ENCODE data around the gene PPP1R13B. TPM values are rescaled to one million over a fixed set of nuclear protein-coding genes. Genes with fewer than 3 reads are reported as not detected.
A peak's percentile ranks its signal among the peaks of the same experiment; 100 is the strongest.
"Not testable (repeated sequence)": the region's sequence is repeated elsewhere in the genome, so short reads cannot be mapped to it uniquely, and the experiment has no call there.

Gene PPP1R13B
- total RNA-seq, 1 donor from 2014 or later = 14.1 TPM

DNA sequence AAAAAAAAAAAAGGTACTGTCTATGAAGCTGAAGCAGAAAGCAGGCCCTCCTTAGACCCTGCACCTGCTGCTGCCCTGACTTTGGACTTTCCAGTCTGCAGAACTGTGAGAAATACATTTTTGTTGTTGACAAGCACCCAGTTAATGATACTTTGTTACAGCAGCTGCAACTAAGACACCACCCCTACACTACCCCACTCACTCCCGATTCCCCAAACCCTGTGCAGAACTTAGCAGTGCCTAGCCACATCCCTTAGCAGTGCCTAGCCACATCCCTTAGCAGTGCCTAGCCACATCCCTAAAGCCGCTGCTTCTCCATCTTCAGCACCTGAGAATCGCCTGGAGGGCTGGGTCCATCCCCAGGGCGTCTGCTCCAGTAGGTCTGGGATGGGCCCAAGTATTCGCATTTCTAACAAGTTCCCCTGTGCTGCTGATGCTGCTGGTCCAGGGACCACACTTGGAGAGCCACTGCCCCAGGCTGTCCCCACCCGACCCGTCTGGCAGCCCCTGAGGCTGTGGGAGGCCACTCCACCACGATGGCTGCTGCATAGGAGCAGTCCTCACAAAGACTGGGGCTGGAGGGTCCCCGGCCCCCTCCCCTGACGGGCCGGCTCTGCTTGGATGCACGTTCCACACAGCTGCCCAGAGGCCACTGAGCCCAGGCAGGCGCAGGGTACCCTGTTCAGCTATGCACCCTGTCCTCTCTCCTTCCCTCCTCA lies 10.8 kb upstream of the PPP1R13B start:
- DNase-seq = no peak

DNA sequence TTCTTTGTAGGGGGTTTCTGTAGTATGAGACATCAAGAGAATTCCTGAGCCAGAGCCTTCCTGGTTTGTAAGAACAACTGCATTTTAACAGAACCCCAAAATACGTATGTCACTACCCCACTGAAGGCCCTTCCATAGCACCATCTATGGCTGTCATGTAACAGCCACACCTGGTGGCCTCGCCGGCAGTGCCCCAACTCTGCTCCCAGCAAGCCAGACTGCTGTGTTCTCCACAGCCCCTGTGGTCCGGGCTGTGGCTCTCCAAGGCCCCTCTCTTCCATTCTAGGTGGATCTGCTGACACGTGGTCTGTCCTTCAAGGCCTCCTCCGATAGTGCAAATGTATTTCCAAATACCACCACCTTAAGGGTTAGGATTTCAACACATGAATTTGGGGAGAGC lies 9.9 kb upstream of the PPP1R13B start:
- no peak for DNase-seq

DNA sequence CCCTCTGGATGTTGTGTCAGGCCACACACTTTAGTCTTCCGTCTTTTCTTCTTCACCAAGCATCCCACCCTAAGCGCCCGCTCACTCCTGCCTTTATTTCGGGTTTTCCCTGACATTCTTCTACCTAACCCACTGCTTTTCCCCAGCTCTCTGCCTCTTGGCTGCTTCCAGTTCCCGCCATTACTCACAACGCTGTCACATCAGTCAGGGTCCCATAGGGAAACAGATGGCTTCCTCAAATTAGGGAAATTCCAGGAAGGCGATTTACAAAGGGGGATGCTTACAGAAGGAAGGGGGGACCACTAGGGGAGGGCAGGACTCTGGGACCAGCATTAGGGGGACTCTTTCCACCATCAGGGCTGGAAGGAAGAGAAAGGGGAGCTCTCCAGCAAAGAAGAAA lies 9.2 kb upstream of the PPP1R13B start:
- no peak for DNase-seq

DNA sequence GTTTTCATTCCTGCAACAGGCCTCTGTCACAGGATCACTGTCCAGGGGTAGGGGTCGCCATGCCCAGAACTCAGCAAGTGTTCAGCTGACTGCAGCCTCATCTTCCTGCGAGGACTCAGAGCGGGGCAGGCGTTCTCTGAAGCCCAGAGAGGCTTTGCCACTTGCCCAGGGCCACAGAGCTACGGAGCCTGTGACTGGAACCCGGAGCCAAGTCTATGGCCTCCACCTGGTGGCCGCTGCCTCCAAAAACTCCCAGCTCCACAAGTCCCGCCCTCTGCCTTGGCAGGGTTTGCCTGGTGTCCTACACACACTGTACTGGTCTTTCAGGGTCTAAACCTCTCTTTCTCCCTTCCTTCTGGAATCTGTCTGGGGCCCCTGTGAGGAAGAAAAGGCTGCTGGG lies 8.7 kb upstream of the PPP1R13B start:
- no peak for DNase-seq

DNA sequence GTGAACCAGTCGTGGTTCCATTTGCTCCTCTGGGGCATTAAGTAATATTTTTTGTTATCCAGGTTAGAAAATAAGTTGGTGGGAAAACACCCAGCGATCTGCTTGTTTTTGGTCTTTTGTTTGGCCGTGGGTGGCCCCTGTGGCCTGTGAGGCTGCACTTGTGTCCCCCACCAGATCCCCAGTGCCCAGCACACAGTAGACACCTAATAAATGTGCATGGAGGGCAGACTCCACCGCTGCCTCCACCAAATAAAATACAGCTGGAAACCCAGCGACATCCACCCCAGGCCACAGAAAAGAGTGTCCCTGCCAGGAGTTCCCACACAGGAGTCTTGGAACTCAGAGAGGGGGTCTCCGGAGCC lies 8.3 kb upstream of the PPP1R13B start:
- DNase-seq = no peak

DNA sequence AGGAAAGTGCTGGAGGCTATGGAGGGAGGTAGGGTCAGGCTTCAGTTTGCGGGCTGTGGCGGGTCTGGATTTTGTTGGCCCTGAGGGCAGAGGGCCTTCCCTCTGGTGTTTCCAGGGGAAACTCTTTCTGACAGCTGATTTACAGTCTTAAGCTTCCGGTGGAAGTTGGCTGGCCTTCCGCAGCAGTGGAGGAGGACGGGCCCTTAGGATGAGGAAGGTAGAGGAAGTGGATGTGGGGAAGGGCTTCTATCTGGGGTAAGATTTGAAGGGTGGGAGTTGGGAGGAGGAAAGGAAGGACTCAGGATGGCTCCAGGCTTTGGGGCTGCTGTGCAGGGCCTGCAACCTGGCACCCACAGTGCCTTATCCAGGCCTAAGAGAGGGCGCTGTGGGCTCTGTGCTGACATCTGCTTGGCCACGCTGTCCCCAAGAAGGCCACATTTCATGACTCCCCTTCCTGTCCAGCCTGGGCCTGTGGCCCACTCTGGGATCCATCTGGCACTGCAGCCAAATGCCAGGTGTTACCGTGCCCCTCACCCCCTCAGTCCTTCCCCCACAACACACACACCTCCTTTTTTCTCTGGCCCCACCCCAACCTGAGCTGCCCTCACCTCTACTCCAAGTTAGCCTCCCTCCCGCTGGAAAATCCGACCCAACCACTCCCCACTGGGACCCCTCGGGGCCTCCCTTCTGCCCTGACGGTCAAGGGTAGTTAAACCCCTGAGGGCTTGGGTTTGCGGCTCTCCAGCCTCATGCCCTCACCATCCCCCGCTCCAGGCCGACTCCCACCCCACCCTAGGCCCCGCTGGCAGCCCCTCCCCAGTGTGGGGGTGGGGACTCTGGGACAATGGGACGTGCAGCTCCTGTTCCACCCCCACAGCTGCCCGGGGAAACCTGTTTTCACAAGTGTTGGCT lies 7.7 kb upstream of the PPP1R13B start:
- DNase-seq = peak; percentile 88

DNA sequence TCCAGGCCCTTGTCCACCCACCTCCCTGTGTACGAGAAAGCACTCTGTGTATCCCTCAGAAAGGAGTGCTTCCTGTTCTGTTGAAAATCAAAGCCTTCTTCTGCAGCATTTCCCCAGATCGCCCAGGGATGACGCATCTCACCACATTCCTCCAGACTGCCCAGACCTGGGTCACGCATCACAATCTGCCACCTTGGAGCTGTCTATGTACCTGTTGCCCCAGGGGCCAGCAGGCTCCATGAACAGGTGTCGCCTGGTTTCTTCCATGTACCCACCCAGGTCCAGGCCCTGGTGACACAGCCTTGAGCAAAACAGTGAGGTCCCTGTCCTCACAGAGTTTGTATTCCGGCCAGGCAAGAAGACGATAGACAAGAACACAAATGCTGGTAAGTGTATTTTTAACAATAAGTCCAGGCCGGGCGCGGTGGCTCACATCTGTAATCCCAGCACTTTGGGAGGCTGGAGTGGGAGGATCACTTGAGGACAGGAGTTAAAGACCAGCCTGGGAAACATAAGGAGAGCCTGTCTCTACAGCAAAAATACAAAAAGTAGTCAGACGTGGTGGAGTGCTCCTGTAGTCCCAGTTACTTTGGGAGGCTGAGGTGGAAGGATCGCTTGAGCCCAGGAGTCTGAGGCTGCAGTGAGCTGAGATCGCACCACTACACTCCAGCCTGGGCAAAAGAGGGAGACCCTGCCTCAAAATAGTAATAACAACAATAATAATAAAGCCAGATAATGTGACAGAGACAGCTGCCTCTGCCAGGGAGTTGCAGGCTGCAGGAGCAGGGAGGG lies 6.8 kb upstream of the PPP1R13B start:
- no peak for DNase-seq

DNA sequence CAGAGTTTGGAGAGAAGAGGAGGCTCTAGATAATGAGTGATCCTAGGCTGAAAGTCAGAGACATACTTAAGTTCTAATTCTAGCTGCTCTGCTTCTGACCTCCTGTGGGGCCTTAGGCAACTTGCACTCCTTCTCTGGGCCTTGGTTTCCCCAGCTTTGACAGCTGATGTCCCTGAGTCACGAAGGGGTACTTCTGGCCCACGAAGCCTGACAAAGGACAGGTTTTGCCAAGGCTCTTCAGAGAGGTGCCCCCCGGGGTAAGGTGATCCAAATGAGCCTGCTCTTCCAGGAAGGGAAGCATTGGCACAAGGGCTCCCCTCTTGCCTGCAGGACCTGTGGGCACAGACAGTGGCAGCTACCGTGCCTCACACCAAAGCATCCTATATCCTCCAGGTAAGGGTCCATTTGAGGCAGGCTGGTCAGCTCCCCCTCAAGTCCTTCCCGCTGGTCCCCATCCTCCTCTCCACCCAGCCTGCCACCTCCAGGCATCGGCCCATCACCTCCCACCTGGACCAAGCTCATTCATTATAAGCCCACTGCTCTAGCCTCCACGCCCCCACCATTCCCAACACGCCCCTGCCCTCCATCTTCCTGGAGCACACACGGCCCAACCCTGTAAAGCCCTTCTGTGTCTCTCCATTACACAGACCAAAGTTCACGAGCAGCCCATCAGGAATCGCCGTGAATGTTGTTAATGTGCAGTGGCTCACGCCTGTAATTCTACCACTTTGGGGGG lies 1.9 kb upstream of the PPP1R13B start:
- no peak for DNase-seq

DNA sequence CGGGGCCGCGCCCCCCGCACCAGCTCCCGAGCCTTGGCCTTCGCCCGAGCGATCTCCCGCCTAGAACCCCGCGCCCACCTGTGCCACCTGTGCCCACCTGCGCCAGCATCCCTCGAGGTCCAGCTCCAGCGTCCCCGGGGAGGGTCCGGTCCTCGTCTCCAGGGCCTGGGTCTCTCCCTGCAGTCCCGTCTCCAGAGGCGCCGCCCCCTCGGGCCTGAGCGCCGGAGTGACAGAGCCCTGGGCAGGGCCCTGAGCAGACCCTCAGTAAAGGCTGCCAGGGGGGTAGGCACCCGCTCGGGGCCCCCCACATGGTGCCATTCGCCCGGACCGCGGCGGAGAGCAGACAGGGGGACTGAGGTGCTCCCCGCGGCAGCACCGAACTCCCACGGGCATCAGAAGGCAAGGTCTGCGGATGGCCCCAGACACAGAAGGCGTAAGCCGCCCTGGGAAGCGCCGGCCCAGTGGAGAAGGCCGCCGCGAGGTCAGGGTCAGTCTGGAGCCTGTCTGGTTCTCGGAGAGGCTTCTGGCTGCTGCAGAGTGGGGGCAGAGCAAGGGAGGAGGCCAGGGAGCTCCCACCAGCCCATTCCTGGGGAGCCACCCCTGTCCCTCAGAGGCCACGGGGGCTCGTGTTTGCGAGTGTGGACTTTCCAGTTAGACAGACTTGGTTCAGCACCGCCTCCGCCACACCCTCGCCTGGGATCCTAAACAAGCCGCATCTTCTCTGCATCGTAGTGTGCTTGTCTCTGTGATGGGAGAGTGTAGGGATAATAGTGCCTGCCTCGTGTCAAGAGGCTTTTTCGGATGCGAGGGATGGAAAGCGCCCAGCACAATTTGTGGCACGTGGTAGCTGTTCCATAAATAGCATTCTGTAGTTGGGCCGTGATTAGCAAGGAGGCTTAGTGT lies 1.1 kb upstream of the PPP1R13B start:
- DNase-seq = no peak

DNA sequence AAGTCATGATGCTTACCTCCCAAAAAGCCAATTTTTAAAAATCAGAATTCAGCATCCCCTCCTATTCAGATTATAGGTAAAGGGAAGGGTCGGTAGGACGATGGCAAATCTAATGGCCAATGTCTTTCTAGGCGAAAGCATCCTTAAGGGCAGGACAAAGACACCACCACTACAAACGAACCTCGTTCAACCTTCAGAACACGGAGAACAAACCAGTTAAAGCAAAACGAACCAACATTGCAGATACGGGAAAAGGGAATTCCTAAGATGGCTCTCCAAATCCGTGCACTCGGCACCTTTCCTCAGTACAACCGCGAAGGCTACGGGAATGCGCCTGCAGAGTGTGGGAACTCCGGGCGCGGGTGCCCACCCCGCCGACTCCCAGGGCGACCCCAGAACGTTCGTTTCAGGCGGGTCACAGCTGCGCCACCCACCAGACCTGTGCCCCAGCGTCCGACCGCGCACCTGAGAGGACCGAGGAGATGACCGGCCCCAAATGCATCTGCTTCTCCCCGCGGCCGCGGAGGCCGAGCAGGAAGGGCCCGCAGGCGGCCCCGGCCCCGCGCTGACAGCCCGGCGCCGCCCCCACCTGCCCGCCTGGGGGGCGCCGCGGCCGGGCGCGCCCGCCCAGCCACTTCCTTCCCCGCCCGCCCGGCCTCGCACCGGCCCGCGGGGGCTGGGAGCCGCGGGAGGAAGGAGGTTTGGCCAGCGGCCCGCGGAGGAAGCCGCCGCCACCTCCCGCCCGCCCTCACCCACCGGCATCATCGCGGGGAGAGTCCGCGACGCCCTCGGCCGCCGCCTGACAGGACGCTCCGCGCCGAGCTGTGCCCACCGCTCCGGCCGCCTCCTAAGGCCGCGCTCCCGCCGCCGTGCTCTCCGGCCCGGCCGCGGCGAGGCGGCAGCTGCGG lies 578 bp downstream of the PPP1R13B start:
- DNase-seq = no peak

DNA sequence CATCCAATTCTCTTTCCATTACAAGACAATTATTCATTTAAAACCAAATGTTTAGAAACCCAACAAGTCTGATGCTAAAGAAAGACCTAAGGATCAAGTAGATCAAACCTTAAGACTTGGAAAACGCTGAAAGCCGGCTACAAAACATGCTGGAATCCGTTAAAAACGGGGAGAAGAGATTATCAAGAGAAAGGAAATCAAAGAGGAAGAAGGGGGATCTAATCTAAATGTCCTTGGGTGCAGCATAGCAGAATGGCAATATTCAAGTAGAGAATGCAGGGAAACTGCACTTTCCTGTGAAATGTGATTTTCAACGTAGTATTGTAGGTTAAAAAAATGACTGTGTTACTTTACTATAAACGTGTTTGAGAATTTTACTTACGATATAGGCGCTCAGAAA lies 1.3 kb downstream of the PPP1R13B start:
- no peak for DNase-seq

DNA sequence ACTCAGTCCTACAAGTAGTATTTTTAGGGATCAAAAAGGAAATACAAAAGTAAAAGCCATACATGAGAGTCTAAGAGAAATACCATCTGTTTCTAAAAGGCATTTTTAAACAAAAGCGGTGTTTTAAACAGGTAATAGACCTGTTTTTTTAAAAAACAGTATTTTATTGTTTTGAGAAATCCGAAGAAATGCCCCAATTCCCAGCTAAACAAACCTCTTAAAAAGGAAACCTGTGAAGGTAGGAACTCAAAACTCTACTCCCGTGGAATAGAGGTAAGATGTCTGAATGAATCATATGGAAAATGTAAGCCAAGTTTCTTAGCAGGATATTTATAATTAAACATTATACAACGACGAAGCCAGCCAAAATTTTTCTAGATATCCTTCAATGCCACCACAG lies 2.0 kb downstream of the PPP1R13B start:
- no peak for DNase-seq

DNA sequence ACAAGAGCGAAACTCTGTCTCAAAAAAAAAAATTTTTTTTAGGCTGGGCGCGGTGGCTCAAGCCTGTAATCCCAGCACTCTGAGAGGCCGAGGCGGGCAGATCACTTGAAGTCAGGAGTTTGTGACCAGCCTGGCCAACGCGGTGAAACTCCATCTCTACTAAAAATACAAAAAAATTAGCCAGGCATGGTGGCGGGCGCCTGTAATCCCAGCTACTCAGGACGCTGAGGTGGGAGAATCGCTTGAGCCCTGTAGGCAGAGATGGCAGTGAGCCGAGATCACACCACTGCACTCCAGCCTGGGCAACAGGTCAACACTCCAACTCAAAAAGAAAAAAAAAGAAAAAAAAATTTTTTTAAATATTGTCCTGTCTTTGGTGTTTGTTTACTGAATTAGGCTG lies 6.1 kb downstream of the PPP1R13B start:
- not testable (repeated sequence) for DNase-seq

DNA sequence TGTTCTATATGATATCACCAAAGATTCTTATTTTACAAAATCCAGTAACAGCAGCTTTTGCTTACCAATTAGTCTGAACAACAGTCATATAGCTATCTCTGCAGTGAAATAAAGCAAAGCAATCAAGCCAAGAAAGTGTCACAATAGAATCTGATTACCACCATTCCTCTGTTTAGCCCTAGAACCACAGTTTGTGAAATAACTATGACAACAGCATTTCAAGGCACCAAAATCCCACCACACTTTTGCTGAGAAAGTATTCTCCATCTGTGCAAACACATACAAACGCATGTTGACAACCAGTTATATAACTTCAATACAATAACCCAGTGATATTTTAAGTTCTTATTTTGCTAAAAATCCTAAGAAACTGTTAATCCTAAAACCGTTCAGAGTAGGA lies 7.4 kb downstream of the PPP1R13B start:
- DNase-seq = no peak

DNA sequence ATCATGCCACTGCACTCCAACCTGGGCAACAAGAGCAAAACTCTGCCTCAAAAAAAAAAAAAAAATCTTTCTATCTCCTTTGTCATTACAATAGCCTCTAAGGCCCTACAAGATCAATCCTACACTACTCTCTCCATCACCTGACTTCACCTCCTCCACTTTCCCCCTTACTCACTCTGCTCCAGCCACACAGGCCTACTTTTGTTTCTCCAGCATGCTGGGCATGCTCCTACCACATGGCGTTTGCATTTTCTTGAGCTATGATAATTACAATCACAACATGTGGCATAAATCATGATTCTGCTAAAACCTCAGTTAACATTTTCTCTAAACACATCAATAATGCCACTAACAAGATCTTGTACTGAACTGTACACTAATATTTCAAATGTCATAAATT lies 7.8 kb downstream of the PPP1R13B start:
- DNase-seq = no peak

DNA sequence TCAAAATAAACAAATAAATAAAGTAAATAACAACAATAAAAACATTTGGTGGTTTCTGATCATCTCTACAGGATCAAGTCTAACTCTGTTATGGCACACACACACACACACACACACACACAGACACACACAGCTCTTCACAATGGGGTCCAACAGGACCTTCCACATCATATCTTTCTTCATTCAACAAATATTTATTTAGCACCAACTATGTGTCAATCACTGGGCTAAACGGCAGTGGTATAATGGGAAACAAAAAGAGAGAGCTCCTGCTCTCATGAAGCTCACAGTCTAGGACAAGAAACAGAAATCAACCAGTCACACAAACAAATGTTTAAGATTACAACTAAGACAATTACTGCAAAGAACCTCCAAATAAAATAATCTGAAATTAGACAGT lies 9.3 kb downstream of the PPP1R13B start:
- DNase-seq = no peak

DNA sequence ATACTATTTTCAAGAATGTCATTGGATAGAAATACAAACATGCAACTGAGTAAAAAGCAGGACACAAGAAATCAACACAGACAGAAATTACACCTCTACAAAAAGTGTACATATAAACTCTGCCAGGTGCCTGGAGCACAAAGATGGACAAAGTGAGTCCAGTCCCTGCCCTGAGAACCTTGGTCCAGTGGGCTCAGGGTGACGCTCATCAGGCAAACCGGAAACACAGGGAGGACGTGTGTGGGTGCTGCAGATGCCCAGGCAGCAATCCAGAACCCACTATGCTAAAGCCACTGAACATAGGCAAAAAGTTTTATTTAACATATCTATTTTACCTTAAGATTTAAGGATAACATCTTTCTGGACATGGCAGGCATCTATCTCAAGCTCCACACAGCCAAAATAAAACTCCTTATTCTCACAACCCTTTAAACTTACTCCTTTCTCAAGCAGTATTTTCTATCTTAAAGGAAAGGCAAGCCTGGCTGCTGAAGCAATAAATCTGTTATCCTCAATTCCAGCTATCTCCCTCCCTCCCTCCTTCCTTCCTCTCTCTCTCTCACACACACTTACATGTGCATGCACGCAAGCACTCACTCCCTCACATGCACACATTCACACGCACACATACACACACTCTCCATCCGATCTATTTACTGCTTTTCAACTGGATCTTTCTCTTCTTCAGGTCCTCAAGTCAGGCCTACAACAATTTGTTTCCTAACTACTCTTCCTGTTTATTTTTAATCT lies 10.2 kb downstream of the PPP1R13B start:
- no peak for DNase-seq

DNA sequence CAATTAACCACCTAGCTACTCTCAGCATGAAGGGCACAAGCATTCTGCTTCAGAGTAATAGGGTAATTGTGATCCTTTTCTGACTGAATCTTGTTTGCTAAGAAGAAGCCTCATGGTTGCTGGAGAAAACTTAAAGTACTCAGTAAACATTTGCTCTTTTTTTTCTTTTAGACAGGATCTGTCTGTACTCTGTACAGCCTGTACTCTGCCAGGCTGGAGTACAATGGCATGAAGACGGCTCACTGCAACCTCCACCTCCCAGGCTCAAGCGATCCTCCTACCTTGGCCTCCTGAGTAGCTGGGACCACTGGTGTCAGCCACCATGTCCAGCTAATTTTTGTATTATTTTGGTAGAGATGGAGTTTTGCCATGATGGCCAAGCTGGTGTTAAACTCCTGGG lies 12.4 kb downstream of the PPP1R13B start:
- DNase-seq = no peak

DNA sequence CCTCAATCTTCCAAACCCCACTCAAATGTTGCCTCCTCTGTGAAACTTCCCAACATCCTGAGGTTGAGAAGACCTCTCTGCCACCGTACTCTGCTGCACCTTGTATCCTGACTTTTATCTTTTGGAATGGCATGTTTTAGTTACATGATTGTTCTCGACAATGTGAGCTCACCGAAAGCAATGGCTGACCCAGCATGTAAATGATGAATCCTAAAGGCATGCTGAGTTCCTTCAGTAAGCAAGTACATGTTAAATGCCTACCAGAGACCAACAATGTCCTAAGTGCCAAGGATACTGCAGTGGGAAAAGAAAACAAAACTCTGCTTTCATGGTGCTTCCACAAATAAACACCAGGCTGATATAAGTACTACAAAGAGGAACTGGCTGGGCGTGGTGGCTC lies 13.7 kb downstream of the PPP1R13B start:
- DNase-seq = no peak

Data from tongue (tissue), 2 donors.